Prostate gland (tissue), 2 donors: ENCODE measurements around the gene TTC19.

ENCODE experiments used
- CTCF ChIP-seq, 4 experiments: fragments of 200-600 bp in 2 of 4; fragments of 450-650 bp in 2 of 4; sonication (generic) in 2 of 4; IDR thresholded peaks; 1 replicate in 3 of 4; 2 replicates in 1 of 4; pipeline ENCODE4 v1.5.1; 2016 to 2019; ENCODE audit warnings: antibody characterized with exemption in 4 of 4, mild to moderate bottlenecking in 2 of 4, moderate library complexity in 2 of 4
- POLR2A ChIP-seq: fragments of 450-650 bp; IDR thresholded peaks from one replicate; pipeline ENCODE4 v1.6.1; 2016; ENCODE audit warnings: antibody characterized with exemption, mild to moderate bottlenecking
- POLR2AphosphoS5 ChIP-seq: sonication (generic); formaldehyde crosslinking; IDR thresholded peaks from one replicate; pipeline ENCODE4 v1.6.1; 2017; ENCODE audit warnings: antibody characterized with exemption

GRCh38 chr17:15981208-15981607 is 18.4 kb upstream of the TTC19 start:
- TF ChIP-seq POLR2A (no peak), POLR2AphosphoS5 (no peak), CTCF (IDR thresholded peaks at IDR 0.05) (no peak)
